ENCODE results near the gene STRIP2. TPM values are rescaled to one million over a fixed set of nuclear protein-coding genes. Genes with fewer than 3 reads are reported as not detected.

The STRIP2 gene
- total and polyA plus RNA-seq, 2 experiments from 2014 or later: 4.7 to 10.6 TPM

DNA sequence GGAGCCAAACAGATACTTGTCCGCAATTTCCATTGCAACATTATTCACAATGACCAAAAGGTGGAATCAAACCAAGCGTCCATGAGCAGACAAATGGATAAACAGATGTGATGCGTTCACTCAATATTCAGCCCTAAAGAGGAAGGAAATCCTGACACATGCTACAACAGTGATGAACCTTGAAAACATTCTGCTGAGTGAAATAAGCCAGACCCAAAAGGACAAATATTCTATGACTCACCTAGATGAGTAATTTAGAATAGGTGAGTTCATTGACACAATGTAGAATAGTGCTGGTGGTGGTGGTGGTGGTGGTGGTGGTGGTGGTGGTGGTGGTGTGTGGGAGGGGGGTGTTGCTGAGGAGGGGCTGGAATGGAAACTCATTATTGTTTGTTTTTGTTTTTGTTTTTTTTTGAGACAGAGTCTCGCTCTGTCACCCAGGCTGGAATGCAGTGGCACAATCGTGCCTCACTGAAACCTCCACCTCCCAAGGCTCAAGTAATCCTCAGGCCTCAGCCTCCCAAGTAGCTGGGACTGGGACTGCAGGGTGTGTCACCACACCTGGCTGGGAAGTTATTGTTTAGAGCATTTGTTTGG is 96.7 kb downstream of the STRIP2 start:
- Mint-ChIP-seq H3K27me3 (ENCODE audit: insufficient read depth, low read depth, poor library complexity) (peaks cover 22% of the 10 kb centered on the region), H3K27ac (no peak overlapping the region), H3K4me1 (peaks cover 24% of the 10 kb centered on the region), H3K9me3 (no peaks in the 10 kb centered on the region), H3K4me3 (no peak overlapping the region), H3K36me3 (ENCODE audit: low read depth) (no peaks in the 10 kb centered on the region)
- H2AFZ ChIP-seq: no peak overlapping the region
- TF ChIP-seq ZNF114 (CRISPR knock-in tag; IDR thresholded peaks at IDR 0.05): no peak
- TF ChIP-seq POLR2AphosphoS5 (IDR thresholded peaks at IDR 0.05; ENCODE audit: low read depth): no peak
- TF ChIP-seq ZNF462 (CRISPR knock-in tag; IDR thresholded peaks at IDR 0.05): no peak
- TF ChIP-seq JUNB (IDR thresholded peaks at IDR 0.05; ENCODE audit: unreplicated experiment): no peak
- TF ChIP-seq, protein P1, sequence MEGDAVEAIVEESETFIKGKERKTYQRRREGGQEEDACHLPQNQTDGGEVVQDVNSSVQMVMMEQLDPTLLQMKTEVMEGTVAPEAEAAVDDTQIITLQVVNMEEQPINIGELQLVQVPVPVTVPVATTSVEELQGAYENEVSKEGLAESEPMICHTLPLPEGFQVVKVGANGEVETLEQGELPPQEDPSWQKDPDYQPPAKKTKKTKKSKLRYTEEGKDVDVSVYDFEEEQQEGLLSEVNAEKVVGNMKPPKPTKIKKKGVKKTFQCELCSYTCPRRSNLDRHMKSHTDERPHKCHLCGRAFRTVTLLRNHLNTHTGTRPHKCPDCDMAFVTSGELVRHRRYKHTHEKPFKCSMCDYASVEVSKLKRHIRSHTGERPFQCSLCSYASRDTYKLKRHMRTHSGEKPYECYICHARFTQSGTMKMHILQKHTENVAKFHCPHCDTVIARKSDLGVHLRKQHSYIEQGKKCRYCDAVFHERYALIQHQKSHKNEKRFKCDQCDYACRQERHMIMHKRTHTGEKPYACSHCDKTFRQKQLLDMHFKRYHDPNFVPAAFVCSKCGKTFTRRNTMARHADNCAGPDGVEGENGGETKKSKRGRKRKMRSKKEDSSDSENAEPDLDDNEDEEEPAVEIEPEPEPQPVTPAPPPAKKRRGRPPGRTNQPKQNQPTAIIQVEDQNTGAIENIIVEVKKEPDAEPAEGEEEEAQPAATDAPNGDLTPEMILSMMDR (conservative IDR thresholded peaks at IDR 0.05; ENCODE audit: low read depth in 2 of 2): no peak
- TF ChIP-seq CREB1 (CRISPR knock-in tag; IDR thresholded peaks at IDR 0.05; ENCODE audit: low read depth): no peak
- peaks cover 5% of the 10 kb centered on the region; the same call in 1 of the 2 replicates for H3K4me1 ChIP-seq (ENCODE audit: insufficient read depth)
- ATAC-seq (no peak), DNase-seq (ENCODE audit: low spot score) (no peak)
- no peaks in the 10 kb centered on the region for H3K79me2 ChIP-seq (replicated peaks; ENCODE audit: insufficient read depth)
- no peak overlapping the region for H3K4me2 ChIP-seq
- no peaks in the 10 kb centered on the region for H3K36me3 ChIP-seq (ENCODE audit: insufficient read depth)
- no peaks in the 10 kb centered on the region for H3F3A ChIP-seq (replicated peaks; ENCODE audit: low read depth)
- H3K4me3 ChIP-seq: no peak overlapping the region
- H3K27me3 ChIP-seq (ENCODE audit: insufficient read depth): no peaks in the 10 kb centered on the region
- no peak overlapping the region for H3K27ac ChIP-seq (ENCODE audit: low read depth)
- peaks cover 3% of the 10 kb centered on the region; the same call in 1 of the 2 replicates for H3K9me2 ChIP-seq (ENCODE audit: insufficient read depth)
- H4K20me1 ChIP-seq (replicated peaks; ENCODE audit: insufficient read depth): no peaks in the 10 kb centered on the region
